GOT3 (cell line): ENCODE results near the gene PIAS1.

Experiments
- DNase-seq: peaks from one replicate; lab custom pipeline; 2025; ENCODE audit warnings: mixed read lengths; lab: John Stamatoyannopoulos, UW

Gene PIAS1

DNA sequence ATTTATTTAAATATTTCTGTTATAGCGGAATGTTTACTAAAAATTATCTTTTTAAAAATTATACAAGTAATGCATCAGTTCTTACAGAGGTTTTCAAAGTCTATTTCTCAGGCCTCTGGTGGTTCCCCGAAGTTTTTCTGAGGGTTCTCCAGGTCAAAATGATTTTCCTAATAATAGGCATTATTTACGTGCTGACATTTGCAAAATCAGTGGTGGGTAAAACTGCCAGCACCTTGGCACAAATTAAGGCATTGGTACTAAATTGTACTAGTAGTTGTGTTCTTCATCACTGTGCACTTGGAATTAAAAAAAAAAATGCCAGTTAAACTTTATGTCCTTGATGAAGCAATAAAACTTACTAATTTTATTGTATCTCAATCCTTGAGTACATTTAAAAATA lies 9.5 kb downstream of the PIAS1 start:
- no peak for DNase-seq

- DNase-seq = no peak
Measured at GRCh38 chr15:68073576-68074288, 19.6 kb downstream of the PIAS1 start.

- DNase-seq = no peak
Measured at GRCh38 chr15:68075764-68076385, 21.8 kb downstream of the PIAS1 start.

GRCh38 chr15:68078365-68078764 lies 24.2 kb downstream of the PIAS1 start:
- no peak for DNase-seq

DNA sequence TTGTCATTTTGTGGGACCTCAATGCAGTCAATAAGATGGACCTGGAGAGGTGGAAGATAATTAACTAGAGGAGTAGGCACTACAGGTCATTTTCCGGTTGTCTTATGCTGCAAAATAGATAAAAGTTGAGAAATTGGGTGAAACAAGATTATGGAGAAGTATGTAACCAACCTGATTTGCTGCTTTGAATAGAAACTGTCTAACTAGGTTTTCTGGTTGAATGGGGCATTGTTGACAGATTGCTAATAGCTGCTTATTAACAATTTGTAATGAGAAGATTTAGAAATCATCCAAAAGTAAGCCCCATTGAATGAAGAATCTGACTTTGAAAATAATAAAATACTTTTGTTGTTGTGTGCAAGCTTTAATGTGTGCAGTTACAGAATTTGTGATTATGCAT lies 26.2 kb downstream of the PIAS1 start:
- no peak for DNase-seq

- no peak for DNase-seq
Measured at GRCh38 chr15:68080783-68081182, 26.7 kb downstream of the PIAS1 start.

DNA sequence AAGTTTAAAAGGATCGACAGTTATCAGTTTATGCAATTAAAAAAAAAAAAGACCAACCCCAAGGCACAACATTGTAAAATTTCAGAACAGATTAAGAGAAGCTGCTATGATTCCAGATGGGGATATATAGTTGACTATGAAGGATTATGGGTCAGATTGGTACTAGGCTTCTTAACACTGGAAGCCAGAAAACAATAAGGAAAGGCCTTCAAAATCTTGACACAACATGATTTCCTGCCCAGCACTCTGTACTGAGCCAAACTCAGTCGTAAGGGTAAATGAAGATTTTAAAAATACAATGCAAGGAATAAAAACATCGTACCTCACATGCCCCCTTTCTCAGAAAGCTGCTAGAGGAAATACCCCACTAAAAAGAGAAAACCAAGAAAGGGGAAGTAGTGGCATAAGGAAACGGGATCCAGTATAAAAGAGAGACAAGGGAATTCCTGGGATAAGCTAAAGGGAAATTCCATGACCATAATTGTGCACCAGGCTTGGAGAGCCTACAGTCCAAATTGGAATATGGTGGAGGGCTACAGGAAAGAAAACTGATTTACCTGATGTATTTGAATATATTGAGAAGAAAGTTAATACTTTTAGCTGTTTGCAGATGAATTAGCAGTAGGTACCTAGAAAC lies 27.9 kb downstream of the PIAS1 start:
- DNase-seq = no peak

DNA sequence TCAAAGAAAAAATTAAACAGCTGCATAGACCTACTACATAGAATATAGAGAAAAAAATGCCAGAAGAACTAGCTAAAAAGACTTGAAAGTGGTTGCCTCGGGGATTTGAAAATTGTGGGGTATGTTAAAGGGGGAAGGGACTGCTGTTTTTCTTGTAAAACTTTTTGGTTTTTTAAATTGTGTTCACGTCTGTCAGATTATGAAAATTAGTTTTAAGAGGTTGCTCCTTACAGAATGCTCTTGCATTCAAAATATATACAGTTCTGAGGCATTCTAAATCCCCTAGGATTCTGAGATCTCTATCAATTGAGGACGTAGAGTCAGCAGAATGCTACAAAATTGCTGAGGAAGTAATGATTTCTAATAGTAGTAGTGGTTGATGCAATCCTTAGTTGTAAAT lies 28.6 kb downstream of the PIAS1 start:
- DNase-seq = no peak

GRCh38 chr15:68083463-68083862 lies 29.3 kb downstream of the PIAS1 start:
- no peak for DNase-seq

GRCh38 chr15:68085052-68085451 lies 30.9 kb downstream of the PIAS1 start:
- no peak for DNase-seq

DNA sequence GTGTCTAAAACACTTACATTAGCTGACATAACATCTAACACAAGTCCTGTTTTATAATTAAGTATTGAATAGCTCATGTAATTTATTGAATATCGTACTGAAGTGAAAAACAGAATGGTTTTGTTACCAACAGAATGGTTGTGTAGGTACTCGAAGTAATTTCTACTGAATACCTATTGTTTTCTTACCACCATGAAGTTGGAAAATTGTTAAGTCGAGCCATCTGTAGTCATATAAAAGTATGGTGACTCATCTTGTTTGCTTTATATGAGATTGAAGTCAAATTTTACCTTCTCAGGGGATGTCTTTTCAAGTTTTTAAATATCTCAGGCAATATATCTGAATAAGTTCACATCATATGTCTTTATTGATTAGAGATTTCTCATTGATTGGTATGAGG lies 37.6 kb downstream of the PIAS1 start:
- DNase-seq = no peak

- no peak for DNase-seq
Measured at GRCh38 chr15:68096099-68096498, 42.0 kb downstream of the PIAS1 start.

DNA sequence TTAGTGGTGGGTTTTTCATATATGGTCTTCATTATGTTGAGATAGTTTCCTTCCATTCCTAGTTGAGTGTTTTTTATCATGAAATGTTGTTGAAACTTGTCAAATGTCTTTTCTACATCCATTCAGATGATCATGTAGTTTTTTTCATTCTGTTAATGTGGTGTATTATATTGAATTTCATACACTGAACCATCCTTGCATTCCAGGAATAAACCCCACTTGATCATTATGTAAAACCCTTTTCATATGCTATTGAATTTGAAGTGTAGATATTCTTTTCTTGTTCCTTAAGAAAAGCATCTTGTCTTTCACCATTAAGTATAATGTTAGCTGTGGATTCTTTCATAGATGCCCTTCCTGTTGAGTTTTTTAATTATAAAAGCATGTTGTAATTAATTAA lies 42.9 kb downstream of the PIAS1 start:
- no peak for DNase-seq

GRCh38 chr15:68098465-68098864 lies 44.4 kb downstream of the PIAS1 start:
- no peak for DNase-seq

- no peak for DNase-seq
Measured at GRCh38 chr15:68100194-68100593, 46.1 kb downstream of the PIAS1 start.

DNA sequence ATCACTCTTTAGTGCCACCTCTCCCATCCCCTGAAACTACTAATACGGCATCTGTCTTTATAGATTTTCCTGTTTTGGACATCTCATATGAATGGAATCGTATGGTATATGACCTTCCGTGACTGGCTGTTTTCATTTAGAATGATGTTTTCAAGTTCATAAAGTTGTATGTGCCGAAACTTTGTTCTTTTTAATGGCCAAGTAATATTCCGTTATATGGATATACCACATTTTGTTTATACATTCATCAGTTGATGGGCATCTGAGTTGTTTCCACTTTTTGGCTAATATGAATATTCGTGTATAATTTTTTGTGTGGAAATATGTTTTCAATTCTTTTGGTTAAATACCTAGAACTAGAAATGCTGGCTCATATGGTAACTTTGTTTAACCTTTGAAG lies 49.5 kb downstream of the PIAS1 start:
- no peak for DNase-seq

DNA sequence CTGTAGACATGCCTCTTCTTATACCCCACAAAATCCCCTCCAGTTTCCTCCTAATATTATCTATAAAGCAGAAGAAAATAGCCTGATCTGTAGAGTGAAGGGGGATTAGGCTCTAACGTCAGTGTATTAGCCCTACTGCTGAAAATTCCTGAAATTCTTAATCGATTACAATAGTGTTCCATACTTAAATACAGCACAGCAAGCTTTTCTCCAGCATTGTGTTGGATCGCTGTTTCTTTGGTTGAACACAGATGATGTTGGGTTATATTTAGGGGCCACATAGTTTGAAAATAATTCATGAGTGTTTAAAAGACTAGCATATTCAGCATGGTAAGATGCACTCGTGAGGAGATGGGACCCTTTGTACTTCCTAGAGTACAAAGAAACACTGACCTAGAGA lies 52.5 kb downstream of the PIAS1 start:
- no peak for DNase-seq

DNA sequence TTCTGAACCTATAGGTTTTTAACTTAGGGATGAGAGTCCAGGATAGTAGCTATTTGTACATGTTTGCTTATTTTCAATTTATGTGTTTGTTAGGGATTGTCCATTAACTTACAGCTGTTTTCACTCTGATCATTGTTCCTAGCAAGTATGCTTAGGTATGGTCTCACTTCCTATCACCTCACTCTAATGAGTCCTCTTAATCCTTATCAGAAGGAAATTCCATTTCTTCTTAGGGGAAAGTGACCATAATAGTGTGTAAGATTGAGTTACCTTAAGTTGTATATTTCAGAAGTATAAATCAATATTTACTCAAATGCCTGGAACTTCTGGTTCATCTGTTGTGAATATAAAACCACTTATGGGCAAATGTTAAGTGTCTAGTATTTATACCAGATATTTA lies 53.0 kb downstream of the PIAS1 start:
- no peak for DNase-seq

- DNase-seq = no peak
Measured at GRCh38 chr15:68112706-68113105, 58.6 kb downstream of the PIAS1 start.

GRCh38 chr15:68113273-68113672 lies 59.2 kb downstream of the PIAS1 start:
- DNase-seq = no peak

- no peak for DNase-seq
Measured at GRCh38 chr15:68113751-68114150, 59.6 kb downstream of the PIAS1 start.

DNA sequence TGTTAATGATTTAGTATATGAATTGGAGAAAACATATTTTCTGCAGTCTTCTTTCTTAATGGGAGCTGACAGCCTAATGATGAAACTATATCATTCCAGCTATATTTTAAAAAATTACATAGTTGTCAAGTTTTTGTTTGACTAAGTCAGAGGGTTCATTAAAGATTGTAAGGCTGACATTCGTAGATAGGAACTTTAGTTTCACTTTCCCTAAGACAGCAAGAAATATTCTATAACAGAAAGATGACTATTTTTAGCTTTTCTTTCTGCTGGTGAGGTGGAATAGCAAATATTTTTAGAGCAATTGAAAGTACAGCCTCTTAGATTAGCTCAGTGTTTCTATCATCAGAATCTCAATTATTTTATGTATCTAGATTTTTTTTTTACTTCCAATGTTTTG lies 60.2 kb downstream of the PIAS1 start:
- no peak for DNase-seq

DNA sequence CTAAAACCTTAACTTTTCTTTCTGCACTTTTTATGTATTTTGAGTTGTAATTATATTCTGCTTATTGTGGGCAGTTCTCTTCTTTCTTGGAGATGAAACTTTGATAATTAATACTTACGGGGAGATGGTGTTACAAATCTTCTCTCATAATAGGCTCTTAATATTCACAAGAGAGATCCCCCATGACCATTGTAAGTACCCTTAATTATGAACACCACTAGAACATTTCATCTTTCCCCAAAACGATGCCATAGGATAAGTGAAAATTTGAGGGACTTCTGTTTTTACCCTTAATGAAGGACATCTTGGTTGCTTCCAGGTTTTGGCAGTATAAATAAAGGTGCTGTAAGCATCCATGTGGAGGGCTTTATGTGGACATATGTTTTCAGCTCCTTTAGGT lies 60.7 kb downstream of the PIAS1 start:
- DNase-seq = no peak

- no peak for DNase-seq
Measured at GRCh38 chr15:68124700-68125099, 70.6 kb downstream of the PIAS1 start.
